Measurements from ENCODE around the gene MCM5. TPM values are rescaled to one million over a fixed set of nuclear protein-coding genes. Genes with fewer than 3 reads are reported as not detected.

The MCM5 gene
- total and polyA plus RNA-seq, 2 of the 13 experiments (the other 11 are each of a cell fraction or from before 2014, with no cell fraction given), result 40.2 to 93.5 TPM

DNA sequence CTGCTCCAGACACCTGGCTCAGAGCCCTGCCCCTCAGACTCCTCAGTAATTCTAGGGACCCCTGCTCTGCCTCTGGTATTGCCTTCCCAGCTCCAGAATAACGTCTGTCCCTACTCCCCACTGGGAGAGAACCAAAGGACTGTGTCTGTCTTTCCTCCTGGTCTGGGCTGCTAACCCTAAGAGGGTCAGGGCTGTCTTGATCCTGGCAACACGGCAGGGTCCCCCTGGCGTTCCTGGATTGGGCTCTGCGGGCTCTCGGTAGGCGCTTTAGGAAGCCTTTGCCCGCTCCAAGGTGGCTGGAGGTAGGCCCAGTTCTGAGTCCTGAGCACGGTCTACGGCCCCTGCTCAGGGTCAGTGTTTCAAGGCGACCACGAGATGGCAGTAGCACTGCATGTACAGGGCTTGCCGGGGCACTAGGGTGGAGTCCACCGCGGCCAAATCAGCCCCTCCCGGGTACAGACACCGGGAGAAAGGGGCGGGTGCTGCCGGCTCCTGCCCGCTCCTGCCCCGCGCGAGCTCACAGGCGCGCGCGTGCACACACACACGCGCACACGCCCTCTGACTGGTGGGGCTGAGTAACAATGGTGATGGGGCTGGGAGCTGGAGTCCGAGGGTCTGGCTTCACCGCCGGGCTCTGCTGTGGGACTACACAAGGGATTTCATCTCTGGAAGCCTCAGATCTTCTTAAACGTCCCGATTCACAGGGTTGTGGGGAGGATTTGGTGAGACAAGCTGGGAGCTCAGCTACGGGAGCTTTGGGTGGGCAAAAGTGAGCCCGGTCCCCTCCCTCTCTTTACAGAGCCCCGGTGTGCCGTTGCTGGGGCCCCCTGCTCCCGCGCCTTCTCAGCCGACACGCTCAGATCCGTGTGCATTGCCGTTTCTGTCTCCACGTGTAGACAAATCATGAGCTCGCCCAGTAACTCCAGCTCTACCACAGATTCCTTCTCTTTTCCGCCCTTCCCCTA, 49.1 kb upstream of the MCM5 start (continued):
- TF ChIP-seq, protein P1, sequence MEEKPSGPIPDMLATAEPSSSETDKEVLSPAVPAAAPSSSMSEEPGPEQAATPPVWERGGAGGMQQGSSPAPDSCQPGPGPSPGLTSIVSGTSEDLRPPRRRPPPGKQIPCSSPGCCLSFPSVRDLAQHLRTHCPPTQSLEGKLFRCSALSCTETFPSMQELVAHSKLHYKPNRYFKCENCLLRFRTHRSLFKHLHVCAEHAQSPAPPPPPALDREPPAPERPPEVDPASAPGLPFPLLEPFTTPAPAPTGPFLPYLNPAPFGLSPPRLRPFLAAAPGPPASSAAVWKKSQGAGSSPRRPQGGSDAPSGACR (CRISPR knock-in tag; IDR thresholded peaks at IDR 0.05), result no peak
- TF ChIP-seq ZNF33A (CRISPR knock-in tag; IDR thresholded peaks at IDR 0.05; ENCODE audit: borderline replicate concordance), result no peak
- peak; percentile 64; the same call in 1 of the 2 replicates for TF ChIP-seq RXRB (CRISPR knock-in tag; IDR thresholded peaks at IDR 0.05; ENCODE audit: borderline replicate concordance)
- TF ChIP-seq, protein P2, sequence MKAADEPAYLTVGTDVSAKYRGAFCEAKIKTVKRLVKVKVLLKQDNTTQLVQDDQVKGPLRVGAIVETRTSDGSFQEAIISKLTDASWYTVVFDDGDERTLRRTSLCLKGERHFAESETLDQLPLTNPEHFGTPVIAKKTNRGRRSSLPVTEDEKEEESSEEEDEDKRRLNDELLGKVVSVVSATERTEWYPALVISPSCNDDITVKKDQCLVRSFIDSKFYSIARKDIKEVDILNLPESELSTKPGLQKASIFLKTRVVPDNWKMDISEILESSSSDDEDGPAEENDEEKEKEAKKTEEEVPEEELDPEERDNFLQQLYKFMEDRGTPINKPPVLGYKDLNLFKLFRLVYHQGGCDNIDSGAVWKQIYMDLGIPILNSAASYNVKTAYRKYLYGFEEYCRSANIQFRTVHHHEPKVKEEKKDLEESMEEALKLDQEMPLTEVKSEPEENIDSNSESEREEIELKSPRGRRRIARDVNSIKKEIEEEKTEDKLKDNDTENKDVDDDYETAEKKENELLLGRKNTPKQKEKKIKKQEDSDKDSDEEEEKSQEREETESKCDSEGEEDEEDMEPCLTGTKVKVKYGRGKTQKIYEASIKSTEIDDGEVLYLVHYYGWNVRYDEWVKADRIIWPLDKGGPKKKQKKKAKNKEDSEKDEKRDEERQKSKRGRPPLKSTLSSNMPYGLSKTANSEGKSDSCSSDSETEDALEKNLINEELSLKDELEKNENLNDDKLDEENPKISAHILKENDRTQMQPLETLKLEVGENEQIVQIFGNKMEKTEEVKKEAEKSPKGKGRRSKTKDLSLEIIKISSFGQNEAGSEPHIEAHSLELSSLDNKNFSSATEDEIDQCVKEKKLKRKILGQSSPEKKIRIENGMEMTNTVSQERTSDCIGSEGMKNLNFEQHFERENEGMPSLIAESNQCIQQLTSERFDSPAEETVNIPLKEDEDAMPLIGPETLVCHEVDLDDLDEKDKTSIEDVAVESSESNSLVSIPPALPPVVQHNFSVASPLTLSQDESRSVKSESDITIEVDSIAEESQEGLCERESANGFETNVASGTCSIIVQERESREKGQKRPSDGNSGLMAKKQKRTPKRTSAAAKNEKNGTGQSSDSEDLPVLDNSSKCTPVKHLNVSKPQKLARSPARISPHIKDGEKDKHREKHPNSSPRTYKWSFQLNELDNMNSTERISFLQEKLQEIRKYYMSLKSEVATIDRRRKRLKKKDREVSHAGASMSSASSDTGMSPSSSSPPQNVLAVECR (CRISPR knock-in tag; IDR thresholded peaks at IDR 0.05; ENCODE audit: borderline replicate concordance), result peak; percentile 68; the same call in 1 of the 2 replicates
- TF ChIP-seq GFI1 (CRISPR knock-in tag; IDR thresholded peaks at IDR 0.05; ENCODE audit: borderline replicate concordance), result 0 out of 2 replicates have a peak, but pooled peaks have one; percentile 71
- no peak for TF ChIP-seq NFYB (CRISPR knock-in tag; IDR thresholded peaks at IDR 0.05)
- TF ChIP-seq XRCC5 (optimal IDR thresholded peaks at IDR 0.05; ENCODE audit: low read length), result peak; percentile 70
- TF ChIP-seq AHR (CRISPR knock-in tag; IDR thresholded peaks at IDR 0.05), result 0 out of 2 replicates have a peak, but pooled peaks have one; percentile 24
- TF ChIP-seq ZNF282 (IDR thresholded peaks at IDR 0.05; ENCODE audit: partially characterized antibody), result no peak
- TF ChIP-seq, protein P3, sequence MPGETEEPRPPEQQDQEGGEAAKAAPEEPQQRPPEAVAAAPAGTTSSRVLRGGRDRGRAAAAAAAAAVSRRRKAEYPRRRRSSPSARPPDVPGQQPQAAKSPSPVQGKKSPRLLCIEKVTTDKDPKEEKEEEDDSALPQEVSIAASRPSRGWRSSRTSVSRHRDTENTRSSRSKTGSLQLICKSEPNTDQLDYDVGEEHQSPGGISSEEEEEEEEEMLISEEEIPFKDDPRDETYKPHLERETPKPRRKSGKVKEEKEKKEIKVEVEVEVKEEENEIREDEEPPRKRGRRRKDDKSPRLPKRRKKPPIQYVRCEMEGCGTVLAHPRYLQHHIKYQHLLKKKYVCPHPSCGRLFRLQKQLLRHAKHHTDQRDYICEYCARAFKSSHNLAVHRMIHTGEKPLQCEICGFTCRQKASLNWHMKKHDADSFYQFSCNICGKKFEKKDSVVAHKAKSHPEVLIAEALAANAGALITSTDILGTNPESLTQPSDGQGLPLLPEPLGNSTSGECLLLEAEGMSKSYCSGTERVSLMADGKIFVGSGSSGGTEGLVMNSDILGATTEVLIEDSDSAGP (CRISPR knock-in tag; IDR thresholded peaks at IDR 0.05; ENCODE audit: borderline replicate concordance), result peak; percentile 75; the same call in 1 of the 2 replicates
- TF ChIP-seq FOXK1 (CRISPR knock-in tag; IDR thresholded peaks at IDR 0.05; ENCODE audit: borderline replicate concordance, low read depth), result peak; percentile 38; the same call in 1 of the 2 replicates
- no peak for TF ChIP-seq PHF5A (CRISPR knock-in tag; IDR thresholded peaks at IDR 0.05; ENCODE audit: low read depth, unreplicated experiment)
- no peak for TF ChIP-seq ZNF883 (CRISPR knock-in tag; IDR thresholded peaks at IDR 0.05; ENCODE audit: not compliant biosample characterization)
- peak; percentile 53; the same call in 1 of the 2 replicates for TF ChIP-seq ZNF451 (CRISPR knock-in tag; IDR thresholded peaks at IDR 0.05)
- TF ChIP-seq EP300 (IDR thresholded peaks at IDR 0.05; ENCODE audit: low read depth in 2 of 2, low read length in 2 of 2), result no peak
- TF ChIP-seq EP300 (CRISPR knock-in tag; IDR thresholded peaks at IDR 0.05; ENCODE audit: borderline replicate concordance), result peak; percentile 57; the same call in 1 of the 2 replicates
- peak; percentile 64; the same call in 1 of the 2 replicates for TF ChIP-seq TARDBP (CRISPR knock-in tag; IDR thresholded peaks at IDR 0.05)
- peak; percentile 37; the same call in 1 of the 2 replicates for TF ChIP-seq ISL2 (CRISPR knock-in tag; IDR thresholded peaks at IDR 0.05)
- peak; percentile 65 for TF ChIP-seq POLR2G (IDR thresholded peaks at IDR 0.05; ENCODE audit: low read depth, low read length)
- TF ChIP-seq PPARG (CRISPR knock-in tag; conservative IDR thresholded peaks at IDR 0.05), result peak; percentile 65; the same call in 1 of the 2 replicates
- peak; percentile 43; the same call in 1 of the 2 replicates for TF ChIP-seq YEATS2 (CRISPR knock-in tag; IDR thresholded peaks at IDR 0.05; ENCODE audit: borderline replicate concordance)

All from HepG2 (cell line).